Upper lobe of right lung (tissue), 1 donor: ENCODE results near the gene SKOR1. TPM values are rescaled to one million over a fixed set of nuclear protein-coding genes. Genes with fewer than 3 reads are reported as not detected.

ENCODE experiments used
- ATAC-seq: fragments of 200-7000 bp; cut with Tn5 transposase; one replicate; pipeline ENCODE4 v1.9.1; 2020; ENCODE audit warnings: mild to moderate bottlenecking, moderate library complexity
- DNase-seq: peaks from one replicate; pipeline ENCODE4 v3.0.0-alpha.2; 2020
- H3K27ac ChIP-seq: fragments of 200-600 bp; one replicate; pipeline ENCODE4 v1.8.0; 2022
- H3K27me3 ChIP-seq: fragments of 200-600 bp; one replicate; pipeline ENCODE4 v1.8.0; 2022; ENCODE audit warnings: mild to moderate bottlenecking
- H3K36me3 ChIP-seq: fragments of 200-600 bp; one replicate; pipeline ENCODE4 v1.8.0; 2022
- H3K4me1 ChIP-seq: fragments of 200-600 bp; one replicate; pipeline ENCODE4 v1.8.0; 2022
- H3K4me3 ChIP-seq: fragments of 200-600 bp; one replicate; pipeline ENCODE4 v1.8.0; 2022; ENCODE audit warnings: mild to moderate bottlenecking
- H3K9me3 ChIP-seq: fragments of 200-600 bp; one replicate; pipeline ENCODE4 v1.8.0; 2022
- intact Hi-C: fragments of 100-400 bp; cut with DNase I; formaldehyde crosslinking; loops from one replicate; pipeline ENCODE4 v1.11.0; 2022
- total RNA-seq: library from RNA; stranded (reverse); fragmentation: NEBNext Ultra II Directional; extraction: Animal tissue kit (Norgen Biotek cat#: 25700); gene quantifications from one replicate; pipeline ENCODE4 v1.2.1, GENCODE V29; 2021
- TF ChIP-seq, protein P1 (sequence below): fragments of 200-600 bp; IDR thresholded peaks from one replicate; pipeline ENCODE4 v1.8.0; 2022; ENCODE audit warnings: antibody characterized with exemption
- donor health status: DM: no; HTN: yes; CAD: no; lungs with severe emphysema.

The SKOR1 gene
- total RNA-seq, 1 donor from 2014 or later = 0.52 TPM

DNA sequence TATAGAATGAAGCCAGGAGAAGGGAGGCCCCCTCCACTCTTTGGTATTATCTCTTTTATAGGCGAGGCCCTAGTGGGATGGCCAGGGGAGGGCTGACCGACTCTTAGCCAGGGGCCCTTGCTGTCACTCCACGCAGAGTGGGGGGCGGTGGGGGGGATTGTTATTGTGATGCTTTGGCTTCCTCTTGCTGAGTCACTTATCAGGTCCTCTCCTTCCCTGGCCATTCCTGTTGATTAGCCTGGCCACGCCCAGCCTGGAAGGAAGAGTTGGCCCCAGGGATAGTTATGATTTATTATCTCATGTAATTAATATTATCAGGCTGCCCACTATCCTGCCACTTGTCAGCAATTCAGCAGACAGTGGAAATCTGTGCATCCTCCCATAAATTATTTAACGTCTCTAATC lies 25.5 kb upstream of the SKOR1 start:
- TF ChIP-seq, protein P1, sequence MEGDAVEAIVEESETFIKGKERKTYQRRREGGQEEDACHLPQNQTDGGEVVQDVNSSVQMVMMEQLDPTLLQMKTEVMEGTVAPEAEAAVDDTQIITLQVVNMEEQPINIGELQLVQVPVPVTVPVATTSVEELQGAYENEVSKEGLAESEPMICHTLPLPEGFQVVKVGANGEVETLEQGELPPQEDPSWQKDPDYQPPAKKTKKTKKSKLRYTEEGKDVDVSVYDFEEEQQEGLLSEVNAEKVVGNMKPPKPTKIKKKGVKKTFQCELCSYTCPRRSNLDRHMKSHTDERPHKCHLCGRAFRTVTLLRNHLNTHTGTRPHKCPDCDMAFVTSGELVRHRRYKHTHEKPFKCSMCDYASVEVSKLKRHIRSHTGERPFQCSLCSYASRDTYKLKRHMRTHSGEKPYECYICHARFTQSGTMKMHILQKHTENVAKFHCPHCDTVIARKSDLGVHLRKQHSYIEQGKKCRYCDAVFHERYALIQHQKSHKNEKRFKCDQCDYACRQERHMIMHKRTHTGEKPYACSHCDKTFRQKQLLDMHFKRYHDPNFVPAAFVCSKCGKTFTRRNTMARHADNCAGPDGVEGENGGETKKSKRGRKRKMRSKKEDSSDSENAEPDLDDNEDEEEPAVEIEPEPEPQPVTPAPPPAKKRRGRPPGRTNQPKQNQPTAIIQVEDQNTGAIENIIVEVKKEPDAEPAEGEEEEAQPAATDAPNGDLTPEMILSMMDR = no peak
- DNase-seq = no peak
- H3K27me3 ChIP-seq = no peaks in the 10 kb centered on the region
- intact Hi-C loops = no loop called here
- no peak overlapping the region for H3K27ac ChIP-seq
- ATAC-seq = no peak
- H3K4me1 ChIP-seq = no peaks in the 10 kb centered on the region
- H3K9me3 ChIP-seq = peaks cover 6% of the 10 kb centered on the region
- H3K36me3 ChIP-seq = no peaks in the 10 kb centered on the region
- no peak overlapping the region for H3K4me3 ChIP-seq

DNA sequence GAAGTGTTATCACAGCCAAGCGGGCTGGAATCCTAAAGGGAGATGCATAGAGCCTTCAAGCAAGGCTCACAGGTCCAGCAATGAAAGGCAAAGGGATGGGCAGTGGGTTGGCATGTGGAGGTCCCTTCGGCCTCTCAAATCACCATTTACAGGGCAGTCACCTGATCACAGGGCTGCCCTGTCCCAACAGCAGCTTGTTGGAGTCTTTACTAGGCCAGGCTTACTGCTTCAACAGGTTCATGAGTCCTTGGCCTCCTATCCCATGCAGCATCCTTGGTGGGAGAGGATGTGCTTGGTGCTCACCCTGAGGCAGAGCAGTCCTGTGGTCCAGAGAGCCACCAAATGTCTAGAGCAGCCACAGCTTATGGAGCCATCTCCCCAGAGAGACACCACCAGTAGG lies 24.2 kb upstream of the SKOR1 start:
- H3K36me3 ChIP-seq = no peaks in the 10 kb centered on the region
- no peaks in the 10 kb centered on the region for H3K27me3 ChIP-seq
- intact Hi-C loops = no loop called here
- no peaks in the 10 kb centered on the region for H3K9me3 ChIP-seq
- TF ChIP-seq, protein P1 = no peak
- ATAC-seq (no peak), DNase-seq (no peak)
- H3K4me1 ChIP-seq = no peaks in the 10 kb centered on the region
- no peak overlapping the region for H3K4me3 ChIP-seq
- no peak overlapping the region for H3K27ac ChIP-seq

DNA sequence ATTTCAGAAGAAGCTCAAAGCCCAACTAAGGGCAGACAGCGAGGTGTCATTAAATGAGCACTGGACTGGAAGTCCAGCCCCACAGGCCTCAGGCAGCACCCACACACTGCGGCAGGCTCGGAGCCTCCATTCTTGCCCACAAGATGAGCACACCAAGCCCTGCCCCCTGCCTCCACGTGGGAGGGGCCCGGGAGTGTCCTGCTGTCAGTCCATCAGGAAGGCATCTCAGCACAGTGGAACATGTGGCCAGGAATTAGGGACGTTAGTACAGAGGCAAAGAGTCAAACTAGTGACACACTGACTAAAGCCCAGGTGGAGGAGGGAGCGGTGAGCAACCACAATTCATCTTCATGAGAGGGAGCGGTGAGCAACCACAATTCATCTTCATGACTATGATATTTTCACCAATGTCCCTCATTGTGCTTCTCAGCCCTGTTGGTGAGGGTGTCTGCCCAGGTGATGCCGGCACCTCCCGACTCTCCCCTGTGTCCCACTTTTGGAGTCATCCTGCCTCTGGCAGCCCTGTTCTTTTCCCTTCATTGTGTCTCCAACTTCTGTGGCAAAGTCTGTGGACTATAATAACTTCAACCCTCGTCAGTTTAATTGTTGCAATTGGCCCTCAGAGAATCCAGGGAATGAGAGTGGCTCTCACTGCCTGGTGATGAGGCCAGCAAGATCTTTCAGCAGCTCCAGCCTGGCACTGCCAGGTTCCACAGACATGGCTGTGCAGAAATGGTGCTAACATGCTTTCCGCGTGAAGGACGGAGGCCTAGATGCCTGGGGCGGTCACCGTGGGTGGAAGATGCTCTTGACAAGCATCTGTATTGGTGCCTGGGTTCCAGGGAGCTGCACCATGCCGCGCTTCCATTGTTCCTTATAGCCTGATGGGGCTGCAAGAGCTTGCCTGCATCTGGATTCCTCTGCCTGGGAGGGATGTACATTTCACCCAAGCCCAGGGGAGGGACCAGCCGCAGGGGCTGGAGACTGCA lies 23.1 kb upstream of the SKOR1 start:
- TF ChIP-seq, protein P1 = no peak
- Histone ChIP-seq H3K27me3 (no peaks in the 10 kb centered on the region), H3K4me3 (no peak overlapping the region), H3K4me1 (no peaks in the 10 kb centered on the region), H3K9me3 (no peaks in the 10 kb centered on the region), H3K27ac (no peak overlapping the region), H3K36me3 (no peaks in the 10 kb centered on the region)
- intact Hi-C loops = no loop called here
- no peak for ATAC-seq
- DNase-seq = no peak

DNA sequence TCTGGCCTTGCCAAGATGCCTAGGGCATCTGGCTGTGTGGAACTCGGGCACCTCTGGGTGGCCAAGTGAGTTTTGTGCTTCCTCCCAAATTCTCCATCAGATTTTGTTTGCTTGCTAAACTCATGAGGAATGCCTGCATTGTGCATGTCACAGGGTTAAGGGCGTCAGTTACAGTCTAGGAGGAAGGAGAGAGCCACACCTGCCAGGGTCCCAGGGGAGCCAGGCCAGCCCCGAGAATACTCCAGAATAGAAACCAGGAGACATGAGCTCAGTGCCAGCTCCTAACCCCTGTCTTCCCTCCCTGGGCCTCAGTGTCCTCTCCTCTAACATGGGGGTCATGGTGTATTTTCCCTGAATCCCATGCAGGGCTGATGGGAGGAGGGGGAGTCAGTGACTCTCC lies 22.0 kb upstream of the SKOR1 start:
- Histone ChIP-seq H3K36me3 (no peaks in the 10 kb centered on the region), H3K9me3 (no peaks in the 10 kb centered on the region), H3K4me3 (no peak overlapping the region), H3K27me3 (no peaks in the 10 kb centered on the region), H3K4me1 (no peaks in the 10 kb centered on the region), H3K27ac (no peak overlapping the region)
- TF ChIP-seq, protein P1 = no peak
- intact Hi-C loops = no loop called here
- ATAC-seq (no peak), DNase-seq (no peak)

DNA sequence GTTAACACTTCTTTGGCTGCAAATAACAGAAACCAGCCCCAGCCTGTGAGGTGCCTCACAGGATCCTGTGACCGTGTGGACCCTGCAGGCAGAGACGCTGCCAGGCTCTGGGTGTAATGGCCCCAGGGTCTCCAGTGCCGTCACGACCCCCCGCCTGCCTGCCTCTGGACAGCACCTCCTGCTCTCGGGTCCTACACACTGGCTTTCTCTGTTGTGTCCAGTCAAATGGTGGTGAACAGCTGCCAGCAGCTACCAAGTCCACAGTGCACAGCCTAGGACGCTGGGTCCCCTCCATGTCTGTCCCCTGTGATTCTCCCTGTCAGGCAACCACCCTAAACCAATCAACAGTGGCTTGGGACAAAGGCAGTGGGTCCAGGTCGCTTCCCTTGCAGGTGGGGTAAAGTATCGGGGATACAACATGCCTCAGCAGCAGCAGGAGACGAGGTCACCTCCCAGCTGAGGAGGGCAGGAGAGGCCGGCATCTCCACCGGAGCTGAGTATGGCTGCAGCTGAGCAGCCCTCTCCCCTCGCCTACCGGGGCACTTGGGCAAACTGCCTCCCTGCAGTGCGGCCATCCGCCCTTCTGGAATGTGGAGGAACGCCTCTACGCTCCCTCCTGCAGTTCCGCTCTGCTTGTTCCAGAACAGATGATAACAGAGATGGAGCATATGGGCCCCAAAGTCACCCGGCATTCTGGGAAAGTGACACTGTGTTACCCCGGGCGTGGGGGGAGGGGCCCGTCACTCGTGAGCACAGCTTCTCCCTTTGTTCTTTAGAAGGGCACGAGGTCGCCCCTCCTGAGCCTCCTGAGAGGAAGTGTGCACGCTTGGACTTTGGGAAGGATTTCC lies 21.1 kb upstream of the SKOR1 start:
- DNase-seq (peak; percentile 51), ATAC-seq (no peak)
- no peaks in the 10 kb centered on the region for H3K9me3 ChIP-seq
- TF ChIP-seq, protein P1 = no peak
- H3K4me3 ChIP-seq = no peak overlapping the region
- no peaks in the 10 kb centered on the region for H3K4me1 ChIP-seq
- H3K27ac ChIP-seq = no peak overlapping the region
- intact Hi-C loops = no loop called here
- no peaks in the 10 kb centered on the region for H3K27me3 ChIP-seq
- no peaks in the 10 kb centered on the region for H3K36me3 ChIP-seq
